Measurements from ENCODE around the gene TUBGCP2.

The TUBGCP2 gene, protein sequence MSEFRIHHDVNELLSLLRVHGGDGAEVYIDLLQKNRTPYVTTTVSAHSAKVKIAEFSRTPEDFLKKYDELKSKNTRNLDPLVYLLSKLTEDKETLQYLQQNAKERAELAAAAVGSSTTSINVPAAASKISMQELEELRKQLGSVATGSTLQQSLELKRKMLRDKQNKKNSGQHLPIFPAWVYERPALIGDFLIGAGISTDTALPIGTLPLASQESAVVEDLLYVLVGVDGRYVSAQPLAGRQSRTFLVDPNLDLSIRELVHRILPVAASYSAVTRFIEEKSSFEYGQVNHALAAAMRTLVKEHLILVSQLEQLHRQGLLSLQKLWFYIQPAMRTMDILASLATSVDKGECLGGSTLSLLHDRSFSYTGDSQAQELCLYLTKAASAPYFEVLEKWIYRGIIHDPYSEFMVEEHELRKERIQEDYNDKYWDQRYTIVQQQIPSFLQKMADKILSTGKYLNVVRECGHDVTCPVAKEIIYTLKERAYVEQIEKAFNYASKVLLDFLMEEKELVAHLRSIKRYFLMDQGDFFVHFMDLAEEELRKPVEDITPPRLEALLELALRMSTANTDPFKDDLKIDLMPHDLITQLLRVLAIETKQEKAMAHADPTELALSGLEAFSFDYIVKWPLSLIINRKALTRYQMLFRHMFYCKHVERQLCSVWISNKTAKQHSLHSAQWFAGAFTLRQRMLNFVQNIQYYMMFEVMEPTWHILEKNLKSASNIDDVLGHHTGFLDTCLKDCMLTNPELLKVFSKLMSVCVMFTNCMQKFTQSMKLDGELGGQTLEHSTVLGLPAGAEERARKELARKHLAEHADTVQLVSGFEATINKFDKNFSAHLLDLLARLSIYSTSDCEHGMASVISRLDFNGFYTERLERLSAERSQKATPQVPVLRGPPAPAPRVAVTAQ

DNA sequence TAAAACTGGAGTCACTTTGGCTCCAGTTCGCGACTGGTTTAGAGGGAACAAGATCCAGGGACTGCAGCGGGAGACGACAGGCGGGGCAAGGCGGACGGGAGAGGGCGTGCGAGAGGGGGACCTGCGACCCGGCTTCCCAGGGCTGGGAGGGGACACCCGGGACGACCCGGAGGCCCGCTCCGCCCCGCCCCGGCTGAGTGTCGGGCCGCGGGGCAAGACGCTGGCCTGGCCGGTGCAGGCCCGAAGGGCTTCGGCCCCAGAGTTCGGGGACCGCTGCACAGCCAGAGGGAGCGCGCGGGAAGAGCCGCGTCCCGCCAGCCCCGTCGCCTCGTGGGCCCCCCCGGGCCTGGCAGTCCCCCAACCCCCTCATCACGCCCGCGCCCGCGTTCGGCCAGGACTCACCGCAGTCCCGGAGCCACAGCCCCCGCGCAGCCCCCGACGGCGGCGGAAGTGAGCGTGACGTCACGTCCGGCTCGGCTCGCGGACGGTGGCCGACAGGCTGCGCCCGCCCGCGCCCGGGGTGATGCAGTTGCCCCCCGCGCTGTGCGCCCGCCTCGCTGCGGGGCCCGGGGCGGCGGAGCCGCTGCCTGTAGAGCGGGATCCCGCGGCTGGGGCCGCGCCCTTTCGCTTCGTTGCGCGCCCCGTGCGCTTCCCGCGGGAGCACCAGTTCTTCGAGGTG is at the start of gene TUBGCP2, which contains the start of gene ZNF511:
Gene TUBGCP2 (minus strand): TSS at position 452 of the 679 bp plus-strand sequence. CDS start 5,931 bp downstream, outside the sequence.
Gene ZNF511 (plus strand): TSS at position 494 of the 679 bp plus-strand sequence. CDS start 30 bp downstream, at position 524.
- DNase-seq (ENCODE audit: low read depth in 2 of 2), result peak; percentile 60 to 62

DNA sequence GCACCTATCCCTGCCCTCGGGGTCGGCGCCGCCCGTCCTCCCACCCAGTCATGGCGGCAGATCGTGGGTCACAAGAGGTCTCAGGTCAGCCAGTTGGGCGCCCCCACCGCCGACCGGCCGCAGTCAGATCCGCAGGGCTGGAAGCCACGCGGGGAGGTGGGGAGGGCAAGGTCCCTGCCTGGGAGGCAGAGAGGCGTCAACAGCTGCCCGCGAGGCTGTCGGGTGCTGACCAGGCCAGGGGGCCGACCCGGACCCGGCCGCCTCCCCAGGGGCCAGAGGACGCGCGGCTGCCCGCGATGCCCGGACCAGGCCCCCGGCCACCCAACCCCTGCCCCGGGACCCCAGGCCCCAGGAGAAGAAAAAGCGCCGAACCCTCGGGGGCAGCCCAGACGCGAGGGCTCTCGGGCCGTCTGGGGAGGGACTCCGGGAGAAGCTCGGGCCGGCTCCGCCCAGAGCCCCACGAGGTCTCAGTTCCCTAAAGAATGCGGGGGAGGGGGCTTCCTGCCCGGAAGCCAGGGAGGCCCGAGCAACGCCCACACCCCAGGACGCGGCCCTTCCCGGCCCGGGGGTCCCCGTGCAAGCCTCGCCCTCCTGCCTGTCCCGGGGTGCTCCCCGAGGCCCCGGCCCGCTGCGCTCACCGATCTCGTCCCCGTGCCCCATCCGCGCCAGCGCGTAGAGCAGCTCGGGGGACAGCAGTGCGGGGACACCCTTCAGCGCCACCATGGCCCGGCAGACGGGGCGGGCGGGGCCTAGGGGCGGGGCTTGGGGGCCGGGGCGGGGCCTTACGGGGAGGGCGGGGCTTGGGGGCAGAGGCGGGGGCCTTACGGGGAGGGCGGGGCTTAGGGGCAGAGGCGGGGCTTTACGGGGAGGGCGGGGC is 48.9 kb upstream of the TUBGCP2 start, which contains the start of gene FUOM:
Gene FUOM (minus strand): TSS at position 735 of the 877 bp plus-strand sequence. CDS start 12 bp downstream, at position 723.
- peak in 1 of 2 experiments; percentile 41 for DNase-seq (ENCODE audit: low read depth in 2 of 2)

DNA sequence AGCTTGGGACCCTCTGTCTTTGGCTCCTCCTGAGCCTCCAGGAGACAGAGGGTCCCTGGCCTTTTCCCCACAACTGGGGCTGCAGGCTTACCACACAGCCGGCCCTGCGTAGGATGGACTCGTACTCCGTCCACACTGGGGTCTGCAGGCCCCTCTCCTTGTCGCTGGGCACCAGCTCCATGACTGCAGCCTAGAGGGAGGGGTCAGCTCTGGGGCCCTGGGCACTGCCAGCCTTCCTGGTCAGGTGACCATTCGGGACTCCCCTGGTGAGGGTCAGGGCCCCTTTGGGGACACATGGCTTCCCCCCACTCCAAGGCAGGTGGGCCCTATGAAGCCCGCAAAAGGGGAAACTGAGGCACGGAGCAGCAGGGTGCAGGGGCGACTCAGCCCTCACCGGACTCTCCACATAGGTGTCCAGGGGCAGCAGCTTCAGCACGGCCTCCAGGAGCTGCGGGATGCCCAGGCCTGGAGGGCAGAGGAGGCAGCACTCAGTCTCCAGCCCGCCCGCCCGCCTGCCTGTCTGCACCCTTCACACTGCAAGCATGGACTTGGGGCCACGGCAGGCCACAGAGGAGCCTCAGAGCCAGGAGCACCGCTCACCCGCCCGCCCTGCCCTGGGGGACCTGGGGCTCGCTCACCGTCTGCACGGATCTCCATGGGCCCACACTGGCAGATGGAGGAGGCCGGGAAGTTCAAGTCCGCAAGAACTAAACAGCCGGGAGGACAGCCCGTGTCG is 48.0 kb upstream of the TUBGCP2 start:
- no peak for DNase-seq (ENCODE audit: low read depth in 2 of 2)

DNA sequence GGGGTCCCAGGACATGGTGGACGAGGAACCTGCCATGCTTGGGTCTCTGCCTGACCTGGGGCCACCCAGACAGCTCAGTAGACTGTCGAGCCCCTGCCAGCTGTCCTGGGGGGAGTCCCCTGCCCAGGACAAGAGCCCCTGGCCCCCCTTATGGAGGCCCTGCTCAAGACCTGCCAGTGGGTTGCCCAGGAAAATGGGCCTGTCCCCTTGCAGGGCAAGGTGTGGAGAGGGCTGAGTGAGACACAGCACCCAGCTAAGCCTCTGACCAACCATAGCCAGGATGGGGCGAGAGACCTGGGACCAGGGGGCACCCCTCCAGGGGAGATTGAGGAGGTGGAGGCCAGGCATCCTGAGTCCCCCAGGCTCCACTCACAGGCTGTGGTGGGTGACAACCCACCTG is 47.3 kb upstream of the TUBGCP2 start:
- no peak for DNase-seq (ENCODE audit: low read depth in 2 of 2)

DNA sequence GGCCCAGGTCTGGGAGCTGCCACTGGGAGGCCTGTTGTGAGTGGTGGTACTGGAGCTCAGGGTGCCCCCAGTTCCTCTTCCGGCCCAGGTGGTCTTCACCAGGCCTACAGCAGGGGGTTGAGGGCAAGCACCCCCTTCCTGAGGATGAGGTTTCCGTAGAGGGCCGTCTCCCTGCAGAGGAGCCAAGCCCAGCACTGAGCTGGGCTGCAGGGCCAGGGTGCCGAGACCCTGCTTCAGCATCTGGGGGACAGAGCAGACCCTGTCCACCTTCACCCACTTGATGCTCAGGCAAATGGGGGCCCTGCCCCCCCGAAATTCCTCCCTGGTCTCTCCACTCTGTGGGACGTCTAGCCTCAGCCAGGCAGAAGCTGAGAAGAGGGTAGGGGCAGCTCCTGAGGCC is 46.6 kb upstream of the TUBGCP2 start:
- DNase-seq (ENCODE audit: low read depth in 2 of 2), result no peak

DNA sequence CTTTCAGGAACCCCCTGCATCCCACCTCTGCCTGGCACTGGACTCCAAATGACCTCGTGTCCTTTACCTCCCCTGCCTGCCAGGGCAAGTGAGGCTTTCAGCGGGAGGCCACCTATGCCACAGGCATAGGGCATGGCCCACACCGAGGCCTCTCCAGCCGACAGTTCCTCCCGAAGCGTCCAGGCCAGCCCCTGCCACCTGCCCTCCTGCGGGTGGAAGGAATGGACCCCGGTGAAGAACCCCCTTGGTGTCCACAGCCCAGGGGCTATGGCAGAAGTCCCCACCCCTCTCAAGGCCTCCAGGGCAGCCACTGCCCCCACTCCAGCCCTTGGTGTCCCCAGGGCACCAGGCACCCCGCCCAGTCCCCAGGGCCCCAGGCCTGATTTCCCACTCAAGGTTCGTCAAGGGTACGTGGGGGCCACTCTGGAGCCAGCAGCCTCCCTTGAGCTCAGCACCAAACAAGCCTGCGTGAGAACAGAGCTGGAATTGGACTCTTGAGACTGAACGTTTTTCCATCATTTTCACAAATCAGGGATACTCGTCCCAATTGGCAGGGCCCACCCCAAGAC is 46.1 kb upstream of the TUBGCP2 start:
- DNase-seq (ENCODE audit: low read depth in 2 of 2), result no peak

DNA sequence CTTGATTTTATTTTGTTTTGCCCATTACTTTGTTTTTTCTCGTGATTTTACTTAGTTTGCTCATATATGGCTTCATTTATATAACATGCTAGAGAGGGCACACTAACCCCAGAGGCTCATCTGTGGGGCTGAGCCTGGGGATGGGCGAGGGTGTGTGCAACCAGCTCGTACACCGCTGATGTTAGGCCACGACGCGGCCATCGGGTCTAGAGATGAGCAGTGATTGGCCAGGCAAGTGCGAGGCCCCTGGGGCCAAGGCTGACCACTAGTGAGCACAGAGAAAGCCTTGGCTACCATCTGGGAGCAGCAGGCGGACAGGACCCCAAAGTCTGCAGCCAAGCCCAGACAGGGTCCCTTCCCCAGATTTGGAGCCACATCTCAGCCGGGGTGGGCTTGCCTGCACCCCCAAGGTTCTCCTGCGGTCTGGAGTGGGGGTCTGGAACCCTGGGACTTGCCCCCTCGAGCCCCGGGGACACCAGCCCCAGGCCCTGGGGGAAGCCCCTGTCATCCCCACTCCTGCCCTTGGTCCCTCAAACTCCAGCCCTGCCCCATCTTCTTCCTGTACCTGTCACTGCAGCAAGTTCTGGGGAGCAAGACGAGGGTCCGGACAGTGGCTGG is 45.4 kb upstream of the TUBGCP2 start:
- no peak for DNase-seq (ENCODE audit: low read depth in 2 of 2)

DNA sequence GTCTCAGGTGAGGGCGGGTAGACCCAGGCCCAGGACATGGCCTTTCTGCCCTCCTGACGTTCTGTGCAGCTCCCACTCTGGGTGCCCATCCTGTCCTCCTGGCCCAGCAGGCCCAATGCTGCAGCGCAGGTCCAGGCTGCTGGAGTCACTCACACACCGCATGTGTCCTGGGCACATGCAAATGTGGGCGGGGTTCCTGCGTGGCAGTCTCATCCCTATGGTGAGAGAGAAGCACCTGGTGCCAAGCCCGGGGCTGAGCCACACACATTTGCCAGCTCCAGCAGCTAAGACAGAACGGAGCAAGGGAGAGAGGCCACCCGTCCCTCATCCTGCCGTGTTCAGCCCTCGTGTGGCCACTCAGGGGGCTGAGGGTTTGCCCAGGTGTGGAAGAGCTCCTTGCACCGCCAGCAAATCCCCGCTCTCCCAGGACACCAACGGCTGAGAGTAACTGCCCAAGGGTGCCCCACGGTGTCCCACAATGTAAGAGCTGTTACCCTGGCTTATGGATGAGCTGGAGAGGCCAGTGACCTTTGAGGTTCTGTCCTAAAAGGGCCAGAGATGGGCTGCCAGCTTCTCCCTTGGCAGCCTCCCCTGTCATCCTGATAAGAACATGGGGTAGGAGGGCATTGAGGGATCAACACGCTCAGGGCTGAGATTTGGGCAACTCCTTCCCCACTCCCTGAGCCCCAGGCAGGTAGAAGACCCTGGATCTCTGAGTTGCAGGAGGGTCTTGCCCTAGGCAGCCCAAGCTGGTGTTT is 44.7 kb upstream of the TUBGCP2 start:
- DNase-seq (ENCODE audit: low read depth in 2 of 2), result no peak

DNA sequence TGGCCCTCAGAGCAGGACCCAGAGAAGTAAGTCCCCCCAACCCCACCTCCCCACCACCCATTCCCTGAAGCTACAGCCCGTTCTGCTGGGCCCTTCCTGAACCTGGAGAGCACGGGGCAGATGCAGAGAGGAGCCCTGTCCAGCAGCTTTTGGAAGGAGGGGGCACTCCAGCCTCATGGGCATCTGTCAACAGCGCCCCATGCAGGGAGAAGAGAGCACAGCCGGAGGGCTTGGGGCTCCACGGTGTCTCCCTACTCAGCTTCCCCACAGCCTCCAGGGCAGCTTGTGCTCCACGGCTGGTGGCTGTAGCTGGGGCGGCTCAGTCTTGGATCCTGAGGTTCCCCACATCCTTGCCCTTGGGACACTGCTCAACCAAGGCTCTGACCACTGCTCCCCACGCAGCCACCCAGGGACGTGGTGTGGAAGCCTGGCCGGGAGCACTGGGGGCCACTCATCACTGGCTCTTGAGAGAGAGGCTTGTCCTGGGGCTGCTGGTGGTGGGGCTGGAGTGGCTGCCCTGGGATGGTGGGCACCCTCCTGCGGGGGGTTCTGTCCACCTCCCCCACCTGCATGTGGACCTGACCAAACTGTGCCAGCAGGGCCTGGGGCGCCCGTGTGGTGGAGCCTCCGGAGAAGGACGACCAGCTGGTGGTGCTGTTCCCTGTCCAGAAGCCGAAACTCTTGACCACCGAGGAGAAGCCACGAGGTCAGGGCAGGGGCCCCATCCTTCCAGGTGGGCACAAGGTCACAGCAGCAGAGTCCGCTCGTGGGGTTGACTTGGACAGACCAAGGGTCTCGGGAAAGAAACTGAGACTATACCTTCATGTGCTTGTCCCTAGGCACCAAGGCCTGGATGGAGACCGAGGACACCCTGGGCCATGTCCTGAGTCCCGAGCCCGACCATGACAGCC is 43.0 kb upstream of the TUBGCP2 start:
- DNase-seq (ENCODE audit: low read depth in 2 of 2), result no peak

DNA sequence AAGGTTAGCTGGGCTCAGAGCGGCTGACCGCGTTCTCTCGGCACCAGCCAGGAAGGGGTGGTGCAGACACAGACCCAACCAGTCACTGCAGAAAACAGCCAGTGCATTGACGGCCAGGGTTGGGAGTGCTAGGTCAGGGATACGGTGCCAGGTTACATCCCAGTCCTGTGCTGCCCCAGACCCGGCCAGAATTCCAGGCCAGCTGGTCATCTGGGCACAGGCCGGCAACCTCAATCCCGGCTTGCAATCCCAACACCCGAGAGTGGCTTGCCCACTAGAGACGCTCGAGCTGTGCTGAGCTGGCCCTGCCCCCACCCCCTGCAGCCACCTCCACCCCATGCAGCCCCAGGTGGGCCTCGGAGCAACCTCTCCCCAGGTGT is 42.3 kb upstream of the TUBGCP2 start:
- no peak for DNase-seq (ENCODE audit: low read depth in 2 of 2)

DNA sequence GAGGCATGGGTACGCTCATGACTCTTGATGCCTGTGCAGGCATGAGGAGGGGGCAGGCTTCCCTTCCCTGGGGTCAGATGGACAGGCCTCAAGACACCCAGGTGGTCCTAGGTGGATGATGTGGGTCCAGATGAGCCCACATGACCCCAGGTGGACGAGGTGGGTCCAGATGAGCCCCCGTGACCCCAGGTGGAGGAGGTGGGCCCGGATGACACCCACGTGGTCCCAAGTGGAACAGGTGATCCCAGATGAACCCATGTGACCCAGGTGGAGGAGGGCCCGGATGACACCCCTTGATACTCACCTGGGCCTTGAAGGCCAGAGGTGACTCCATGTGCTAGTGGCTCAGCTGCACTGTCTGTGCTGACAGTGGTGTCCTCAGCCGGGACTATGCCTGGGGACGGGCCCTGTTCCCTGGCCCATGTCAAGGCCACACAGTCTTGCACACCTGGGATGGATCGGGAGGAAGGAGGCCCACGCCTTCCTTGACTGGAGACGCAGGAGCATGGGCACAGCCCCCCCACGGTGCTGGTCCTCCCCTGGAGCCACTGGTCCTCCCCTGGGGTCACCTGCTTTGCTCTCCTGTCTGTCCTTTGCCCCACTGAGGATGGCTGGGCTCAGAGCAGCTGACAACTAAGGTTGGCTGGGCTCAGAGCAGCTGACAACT is 41.7 kb upstream of the TUBGCP2 start:
- no peak for DNase-seq (ENCODE audit: low read depth in 2 of 2)

DNA sequence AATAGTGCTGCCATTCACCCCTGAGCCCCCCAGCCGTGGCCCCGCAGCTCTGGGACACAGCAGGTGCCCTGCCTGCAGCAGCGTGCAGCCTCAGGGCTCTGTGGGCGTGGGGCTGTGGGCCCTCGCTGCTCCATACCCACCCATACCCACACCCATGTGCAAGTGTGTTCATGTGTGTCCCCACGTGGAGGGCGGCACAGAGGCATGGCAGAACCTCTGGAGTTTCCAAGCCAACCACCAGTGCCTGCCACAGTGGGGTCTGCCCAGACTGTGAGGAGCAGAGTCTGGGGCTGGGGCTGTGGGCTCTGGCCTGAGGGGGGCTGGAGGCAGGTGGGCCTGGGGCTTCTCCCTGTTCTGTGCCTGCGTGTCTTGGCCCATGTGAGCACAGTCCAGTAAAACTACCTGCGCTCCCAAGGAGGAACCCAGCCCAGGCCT is 40.9 kb upstream of the TUBGCP2 start:
- no peak for DNase-seq (ENCODE audit: low read depth in 2 of 2)

DNA sequence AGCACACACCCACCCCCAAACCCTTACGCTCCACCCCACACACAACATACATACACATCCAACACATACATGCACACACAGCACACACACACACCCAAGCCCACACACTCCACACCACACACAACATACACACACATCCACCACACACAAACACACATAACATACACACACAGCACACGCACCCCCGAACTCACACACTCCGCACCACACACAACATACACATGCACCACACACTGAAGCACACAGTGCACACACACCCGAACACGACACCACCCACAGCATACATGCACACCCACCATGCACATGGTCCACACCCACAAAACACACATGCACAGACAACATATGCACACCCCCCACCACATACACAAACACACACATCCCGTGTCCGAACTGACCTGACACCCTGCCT is 40.5 kb upstream of the TUBGCP2 start:
- DNase-seq (ENCODE audit: low read depth in 2 of 2), result no peak

DNA sequence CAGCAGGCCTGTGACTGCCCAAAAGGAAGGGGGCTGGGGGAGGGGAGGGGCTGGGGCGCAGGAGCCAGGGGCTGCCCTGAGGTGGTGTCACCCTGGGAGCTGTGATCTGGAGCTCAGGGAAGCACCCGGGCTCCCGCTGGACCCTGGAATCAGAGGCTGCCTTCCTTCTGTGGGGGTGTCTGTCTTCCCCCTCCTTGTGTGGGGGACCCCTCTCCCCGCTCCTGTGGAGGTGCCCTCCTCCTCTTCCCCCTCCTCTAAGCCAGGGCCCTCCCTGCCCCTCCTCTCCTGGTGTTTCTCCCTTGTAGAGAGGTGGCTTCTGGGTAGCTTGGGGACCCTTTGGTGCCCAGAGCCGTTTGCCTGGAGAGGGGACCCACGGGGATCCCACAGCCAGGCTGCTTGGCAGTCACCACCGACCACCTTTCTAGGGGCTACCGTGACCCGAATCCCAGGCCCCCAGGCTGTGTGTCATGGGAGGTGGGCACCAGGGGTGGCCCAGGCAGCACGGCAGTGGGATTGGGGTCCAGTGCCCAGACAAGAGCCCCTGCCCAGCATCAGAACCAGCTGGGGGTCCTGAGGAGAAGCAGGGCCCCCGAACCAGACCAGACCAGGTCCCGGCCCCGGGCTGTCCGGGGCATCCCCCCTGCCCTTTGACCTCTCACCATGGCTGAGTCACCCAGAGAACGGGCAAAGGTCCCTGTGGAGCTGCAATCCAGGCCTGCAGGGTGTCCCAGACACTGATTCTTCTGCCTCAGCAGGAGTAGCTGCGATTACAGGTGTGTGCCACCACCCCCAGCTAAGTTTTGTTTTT is 39.2 kb upstream of the TUBGCP2 start:
- no peak for DNase-seq (ENCODE audit: low read depth in 2 of 2)

DNA sequence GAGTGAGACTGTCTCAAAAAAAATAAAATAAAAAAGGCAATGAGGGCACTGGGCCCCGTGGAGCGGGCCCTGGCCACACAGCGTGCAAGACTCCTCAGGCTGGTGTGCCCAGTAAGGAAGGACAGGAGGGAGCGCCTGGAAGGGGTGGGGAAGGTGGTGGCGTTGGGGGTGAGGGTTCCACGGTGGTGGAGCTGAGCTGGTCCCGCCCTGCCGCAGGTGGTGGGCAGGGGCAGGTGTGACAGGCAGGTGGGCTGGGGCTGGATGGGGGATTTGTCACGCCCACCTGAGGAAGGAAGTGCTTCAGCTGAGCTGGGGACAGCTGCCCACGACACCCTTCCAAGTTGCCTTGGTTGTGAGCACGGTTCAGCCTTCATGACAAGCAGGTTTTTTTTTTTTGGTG is 37.7 kb upstream of the TUBGCP2 start:
- DNase-seq (ENCODE audit: low read depth in 2 of 2), result no peak

DNA sequence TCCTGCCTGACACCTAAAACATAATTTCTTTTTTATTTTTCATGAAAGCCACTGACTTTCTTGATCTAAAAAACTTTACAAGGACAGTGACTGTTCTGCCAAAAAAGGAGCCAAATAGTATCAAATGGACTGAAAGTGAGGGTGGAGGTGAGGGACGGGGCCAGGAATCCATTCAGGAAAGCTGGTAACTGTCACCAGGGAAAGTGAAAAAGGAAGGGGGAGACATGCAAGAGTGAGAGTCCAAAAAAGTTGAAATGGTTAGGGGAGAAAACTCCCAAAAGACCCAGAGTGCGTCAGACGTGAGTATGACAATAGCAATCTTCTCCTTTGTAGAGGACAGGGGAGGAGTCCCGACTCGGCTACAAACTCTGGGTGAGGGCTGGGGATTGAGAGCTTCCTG is 35.6 kb upstream of the TUBGCP2 start:
- no peak for DNase-seq (ENCODE audit: low read depth in 2 of 2)

All from fibroblast of skin of left quadriceps (primary cell).